Keratinocyte (primary cell): ENCODE data around the gene ZNF19. TPM values are rescaled to one million over a fixed set of nuclear protein-coding genes. Genes with fewer than 3 reads are reported as not detected.

Source experiments
- DNase-seq: peaks from one replicate; pipeline ENCODE4 v3.0.0-alpha.2; 2011; ENCODE audit warnings: low read depth, missing footprints, low spot score
- FAIRE-seq: peaks from 2 replicates; lab custom pipeline; 2011; peaks lifted over from hg19 to GRCh38; lab: Jason Lieb, UNC
- H2AFZ ChIP-seq: 2 replicates; pipeline ENCODE4 v1.6.0; 2012; ENCODE audit warnings: low read length, control low read depth, inconsistent platforms; ENCODE audit not compliant: control insufficient read depth
- H3K27ac ChIP-seq: 2 replicates; pipeline ENCODE4 v1.5.1; 2011; ENCODE audit warnings: low read length; ENCODE audit not compliant: control insufficient read depth, insufficient read depth
- H3K27me3 ChIP-seq: 3 replicates; pipeline ENCODE4 v1.6.0; 2011; ENCODE audit warnings: low read length; ENCODE audit not compliant: control insufficient read depth, insufficient read depth; ENCODE audit errors: extremely low read depth
- H3K36me3 ChIP-seq, 2 experiments: 2 replicates in 1 of 2; 3 replicates in 1 of 2; pipeline ENCODE4 v1.5.1; 2011; ENCODE audit warnings: low read length in 2 of 2, mild to moderate bottlenecking in 1 of 2; ENCODE audit not compliant: control insufficient read depth in 2 of 2, insufficient read depth in 2 of 2; ENCODE audit errors: extremely low read depth in 1 of 2
- H3K4me1 ChIP-seq: 3 replicates; pipeline ENCODE4 v1.5.1; 2011; ENCODE audit warnings: low read length; ENCODE audit not compliant: control insufficient read depth, insufficient read depth; ENCODE audit errors: extremely low read depth
- H3K4me2 ChIP-seq: 3 replicates; pipeline ENCODE4 v1.6.0; 2011; ENCODE audit warnings: low read depth, low read length; ENCODE audit not compliant: control insufficient read depth, insufficient read depth; ENCODE audit errors: extremely low read depth
- H3K4me3 ChIP-seq, 3 experiments: fragments of 200-600 bp in 1 of 3; sonication (generic) in 1 of 3; 2 replicates in 2 of 3; 3 replicates in 1 of 3; pipeline ENCODE4 v1.5.1; 2011 to 2016; ENCODE audit warnings: low read length in 3 of 3, mild to moderate bottlenecking in 3 of 3, control low read depth in 2 of 3, inconsistent platforms in 1 of 3, low read depth in 1 of 3, mixed read lengths in 1 of 3, mixed run types in 1 of 3, moderate library complexity in 1 of 3; ENCODE audit not compliant: control insufficient read depth in 2 of 3, insufficient read depth in 2 of 3; ENCODE audit errors: extremely low read depth in 1 of 3
- H3K79me2 ChIP-seq: 2 replicates; pipeline ENCODE4 v1.6.0; 2012; ENCODE audit warnings: low read length; ENCODE audit not compliant: control insufficient read depth, insufficient read depth
- H3K9ac ChIP-seq: 3 replicates; pipeline ENCODE4 v1.6.0; 2011; ENCODE audit warnings: low read length; ENCODE audit not compliant: control insufficient read depth, insufficient read depth; ENCODE audit errors: extremely low read depth
- H3K9me1 ChIP-seq: 3 replicates; pipeline ENCODE4 v1.6.0; 2011; ENCODE audit warnings: low read length; ENCODE audit not compliant: control insufficient read depth, insufficient read depth; ENCODE audit errors: extremely low read depth
- H3K9me3 ChIP-seq: 2 replicates; pipeline ENCODE4 v1.5.1; 2012; ENCODE audit warnings: low read depth, low read length; ENCODE audit not compliant: control insufficient read depth
- H4K20me1 ChIP-seq: 3 replicates; pipeline ENCODE4 v1.6.0; 2011; ENCODE audit warnings: low read length; ENCODE audit not compliant: control insufficient read depth, insufficient read depth; ENCODE audit errors: extremely low read depth
- EZH2 ChIP-seq: IDR thresholded peaks from one replicate; pipeline ENCODE4 v1.6.1; 2012; ENCODE audit warnings: inconsistent platforms, mild to moderate bottlenecking, low read length, moderate library complexity
- dilution Hi-C: fragments of 300-500 bp; cut with MboI; formaldehyde crosslinking; loops from one replicate; pipeline ENCODE4 v1.7.0; 2020; ENCODE audit warnings: low sequenced_read_pairs; ENCODE audit not compliant: extremely low pct_ligation_motif_present
- polyA plus RNA-seq, 5 experiments: library from polyadenylated mRNA; depleted of rRNA in 3 of 5; stranded (reverse) in 3 of 5; stranded (forward) in 1 of 5; unstranded in 1 of 5; fragments of >200 nt; gene quantifications; 1 replicate in 1 of 5; 2 replicates in 3 of 5; 3 replicates in 1 of 5; pipeline versions ENCODE4 v1.2.1 to v1.2.3, GENCODE V29; 2011 to 2012; ENCODE audit warnings: missing spikeins in 2 of 5, low read depth in 1 of 5, low replicate concordance in 1 of 5
- TF ChIP-seq, protein P1 (sequence below), 3 experiments: IDR thresholded peaks in 1 of 3; conservative IDR thresholded peaks in 1 of 3; optimal IDR thresholded peaks in 1 of 3; 2 replicates in 2 of 3; 3 replicates in 1 of 3; pipeline versions ENCODE3 to v1.5.1; 2011; ENCODE audit warnings: low read length in 3 of 3, mild to moderate bottlenecking in 3 of 3, moderate library complexity in 2 of 3, control low read depth in 1 of 3, inconsistent platforms in 1 of 3; ENCODE audit not compliant: insufficient read depth in 2 of 3; ENCODE audit errors: extremely low read depth in 1 of 3

ZNF19 gene
- polyA plus RNA-seq, 1 donor (not counting 4 experiments of a cell fraction or from before 2014, with no cell fraction given): 1.7 TPM

DNA sequence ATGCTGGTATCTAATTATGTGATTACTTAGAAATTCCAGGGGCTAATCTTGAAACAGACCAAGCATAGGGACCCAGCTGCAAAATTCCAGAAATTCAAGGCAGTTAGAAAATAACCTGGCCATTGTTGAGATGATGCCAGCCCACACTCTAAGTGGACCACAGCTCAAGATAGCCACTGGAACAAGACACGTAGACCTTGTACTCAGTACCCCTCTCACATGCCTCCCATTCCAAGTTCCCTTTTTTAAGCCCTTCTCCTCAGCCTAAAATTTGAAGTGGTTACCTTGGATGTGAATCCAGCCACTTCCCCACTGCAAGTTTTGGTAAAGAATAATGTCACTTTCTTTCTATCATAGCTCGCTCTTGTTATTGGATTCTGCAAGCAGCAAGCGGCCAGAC lies 4.1 kb upstream of the ZNF19 start:
- Histone ChIP-seq H3K9me1 (no peaks in the 10 kb centered on the region), H3K4me3 (no peak overlapping the region), H2AFZ (no peak overlapping the region), H3K36me3 (no peaks in the 10 kb centered on the region), H3K27ac (no peak overlapping the region), H3K4me2 (no peak overlapping the region), H3K4me1 (no peaks in the 10 kb centered on the region), H3K9ac (no peak overlapping the region), H4K20me1 (no peaks in the 10 kb centered on the region), H3K9me3 (no peaks in the 10 kb centered on the region), H3K27me3 (no peaks in the 10 kb centered on the region), H3K79me2 (no peaks in the 10 kb centered on the region)
- FAIRE-seq (no peak), DNase-seq (no peak)
- TF ChIP-seq, protein P1, sequence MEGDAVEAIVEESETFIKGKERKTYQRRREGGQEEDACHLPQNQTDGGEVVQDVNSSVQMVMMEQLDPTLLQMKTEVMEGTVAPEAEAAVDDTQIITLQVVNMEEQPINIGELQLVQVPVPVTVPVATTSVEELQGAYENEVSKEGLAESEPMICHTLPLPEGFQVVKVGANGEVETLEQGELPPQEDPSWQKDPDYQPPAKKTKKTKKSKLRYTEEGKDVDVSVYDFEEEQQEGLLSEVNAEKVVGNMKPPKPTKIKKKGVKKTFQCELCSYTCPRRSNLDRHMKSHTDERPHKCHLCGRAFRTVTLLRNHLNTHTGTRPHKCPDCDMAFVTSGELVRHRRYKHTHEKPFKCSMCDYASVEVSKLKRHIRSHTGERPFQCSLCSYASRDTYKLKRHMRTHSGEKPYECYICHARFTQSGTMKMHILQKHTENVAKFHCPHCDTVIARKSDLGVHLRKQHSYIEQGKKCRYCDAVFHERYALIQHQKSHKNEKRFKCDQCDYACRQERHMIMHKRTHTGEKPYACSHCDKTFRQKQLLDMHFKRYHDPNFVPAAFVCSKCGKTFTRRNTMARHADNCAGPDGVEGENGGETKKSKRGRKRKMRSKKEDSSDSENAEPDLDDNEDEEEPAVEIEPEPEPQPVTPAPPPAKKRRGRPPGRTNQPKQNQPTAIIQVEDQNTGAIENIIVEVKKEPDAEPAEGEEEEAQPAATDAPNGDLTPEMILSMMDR (optimal IDR thresholded peaks at IDR 0.05 in 1 of 3, IDR thresholded peaks at IDR 0.05 in 1 of 3, conservative IDR thresholded peaks at IDR 0.05 in 1 of 3; ENCODE audit: extremely low read depth in 1 of 3, insufficient read depth in 2 of 3, low read length in 3 of 3): no peak
- TF ChIP-seq EZH2: no peak
- dilution Hi-C loops: no loop called here

- H3K27me3 ChIP-seq: no peaks in the 10 kb centered on the region
- no peaks in the 10 kb centered on the region for H4K20me1 ChIP-seq
- H3K4me3 ChIP-seq: no peak overlapping the region
- DNase-seq (no peak), FAIRE-seq (no peak)
- no peak overlapping the region for H3K4me2 ChIP-seq
- no peaks in the 10 kb centered on the region for H3K9me1 ChIP-seq
- no peak overlapping the region for H3K9ac ChIP-seq
- dilution Hi-C loops: no loop called here
- no peaks in the 10 kb centered on the region for H3K4me1 ChIP-seq
- H2AFZ ChIP-seq: no peak overlapping the region
- no peaks in the 10 kb centered on the region for H3K9me3 ChIP-seq
- no peak overlapping the region for H3K27ac ChIP-seq
- no peaks in the 10 kb centered on the region for H3K79me2 ChIP-seq
- TF ChIP-seq, protein P1 (optimal IDR thresholded peaks at IDR 0.05 in 1 of 3, IDR thresholded peaks at IDR 0.05 in 1 of 3, conservative IDR thresholded peaks at IDR 0.05 in 1 of 3; ENCODE audit: extremely low read depth in 1 of 3, insufficient read depth in 2 of 3, low read length in 3 of 3): no peak
- no peak for TF ChIP-seq EZH2
- H3K36me3 ChIP-seq: no peaks in the 10 kb centered on the region
Observed at GRCh38 chr16:71492786-71493185, 3.7 kb upstream of the ZNF19 start.
